GM18870 (cell line): ENCODE results near the gene TVP23C.
"Not testable (repeated sequence)": the region's sequence is repeated elsewhere in the genome, so short reads cannot be mapped to it uniquely, and the experiment has no call there.

Source experiments
- ATAC-seq: cut with Tn5 transposase; IDR thresholded peaks from one replicate; pipeline ENCODE4 v1.9.1; 2021; ENCODE audit warnings: moderate library complexity; ENCODE audit not compliant: unreplicated experiment

TVP23C gene

DNA sequence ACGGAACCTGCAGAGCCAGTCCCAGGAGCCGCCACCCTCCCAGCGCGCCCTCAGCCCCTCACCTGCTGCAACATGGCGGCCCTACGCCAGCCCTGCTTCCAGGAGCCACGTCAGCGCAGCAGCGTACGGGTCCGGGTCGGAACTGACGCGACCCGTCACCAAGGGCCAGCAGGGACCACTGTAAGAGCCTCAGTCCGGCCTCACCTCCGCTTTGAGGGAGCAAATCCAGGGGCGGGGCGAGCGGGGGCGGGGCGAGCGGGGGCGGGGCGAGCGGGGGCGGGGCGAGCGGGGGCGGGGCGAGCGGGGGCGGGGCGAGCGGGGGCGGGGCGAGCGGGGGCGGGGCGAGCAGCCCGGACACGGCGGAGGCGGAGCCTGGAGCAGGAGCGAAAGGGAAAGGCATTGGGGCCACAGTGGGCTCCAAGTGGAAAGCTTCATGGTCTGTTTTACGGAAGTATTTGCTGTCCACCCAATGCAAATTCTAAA lies at the start of gene TVP23C:
Gene TVP23C, minus strand, starts transcription at position 109 of the 483 bp plus-strand sequence. Its CDS starts 35 bp downstream, at position 74.
- not testable (repeated sequence) for ATAC-seq

DNA sequence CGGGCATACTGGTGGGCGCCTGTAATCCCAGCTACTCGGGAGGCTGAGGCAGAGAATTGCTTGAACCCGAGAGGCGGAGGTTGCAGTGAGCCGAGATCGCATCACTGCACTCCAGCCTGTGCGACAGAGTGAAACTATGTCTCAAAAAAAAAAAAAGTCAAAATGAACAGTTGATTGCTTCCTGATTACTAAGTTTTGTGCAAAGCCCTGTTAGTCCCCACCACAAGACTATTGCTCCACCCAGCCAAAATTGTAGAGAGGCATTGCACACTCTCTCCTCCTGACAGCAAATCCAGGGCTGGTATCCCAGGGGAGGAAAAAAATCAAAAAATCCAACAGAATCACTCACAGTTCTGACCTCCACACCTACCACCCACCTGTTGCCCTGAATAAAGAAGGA lies 29.7 kb upstream of the TVP23C start:
- not testable (repeated sequence) for ATAC-seq

DNA sequence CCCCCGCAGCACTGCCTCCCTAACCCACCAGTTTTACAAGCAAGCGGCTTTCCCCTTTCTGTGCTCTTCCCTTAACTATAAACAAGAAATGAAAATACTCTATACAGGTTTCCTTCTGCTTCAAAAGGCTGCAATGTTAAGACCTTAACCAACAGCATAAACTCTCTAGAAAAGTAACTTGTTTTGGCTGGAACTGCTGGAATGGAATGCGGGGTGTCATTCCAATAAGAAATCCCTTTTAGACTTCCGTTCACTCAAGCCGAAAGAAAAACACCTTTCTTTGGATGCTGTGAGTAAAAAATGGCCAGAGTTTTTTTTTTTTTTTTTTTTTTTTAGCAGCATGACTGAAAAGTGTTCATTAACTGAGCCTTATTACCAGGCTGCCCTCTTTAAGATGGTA lies 28.7 kb upstream of the TVP23C start:
- ATAC-seq = not testable (repeated sequence)

DNA sequence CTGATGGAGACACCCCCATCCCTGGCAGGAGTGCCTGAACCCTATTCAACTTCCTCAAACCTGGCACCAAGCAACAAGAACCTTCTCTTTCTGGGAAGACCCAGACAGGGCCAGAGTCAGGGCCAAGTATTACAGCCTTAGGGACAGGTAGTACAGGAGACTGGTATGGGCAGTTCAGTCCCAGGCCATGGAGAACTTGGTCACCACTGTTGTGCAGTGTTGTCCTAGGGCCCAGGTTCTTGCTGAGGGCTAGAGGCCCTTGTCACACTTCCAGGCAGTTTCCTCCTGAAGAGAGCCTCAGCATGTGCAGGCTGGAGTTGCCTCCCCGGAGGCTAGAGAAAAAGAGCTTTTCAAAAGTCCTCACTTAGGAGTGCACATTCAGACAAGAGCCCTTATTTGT lies 27.6 kb upstream of the TVP23C start:
- ATAC-seq = not testable (repeated sequence)

DNA sequence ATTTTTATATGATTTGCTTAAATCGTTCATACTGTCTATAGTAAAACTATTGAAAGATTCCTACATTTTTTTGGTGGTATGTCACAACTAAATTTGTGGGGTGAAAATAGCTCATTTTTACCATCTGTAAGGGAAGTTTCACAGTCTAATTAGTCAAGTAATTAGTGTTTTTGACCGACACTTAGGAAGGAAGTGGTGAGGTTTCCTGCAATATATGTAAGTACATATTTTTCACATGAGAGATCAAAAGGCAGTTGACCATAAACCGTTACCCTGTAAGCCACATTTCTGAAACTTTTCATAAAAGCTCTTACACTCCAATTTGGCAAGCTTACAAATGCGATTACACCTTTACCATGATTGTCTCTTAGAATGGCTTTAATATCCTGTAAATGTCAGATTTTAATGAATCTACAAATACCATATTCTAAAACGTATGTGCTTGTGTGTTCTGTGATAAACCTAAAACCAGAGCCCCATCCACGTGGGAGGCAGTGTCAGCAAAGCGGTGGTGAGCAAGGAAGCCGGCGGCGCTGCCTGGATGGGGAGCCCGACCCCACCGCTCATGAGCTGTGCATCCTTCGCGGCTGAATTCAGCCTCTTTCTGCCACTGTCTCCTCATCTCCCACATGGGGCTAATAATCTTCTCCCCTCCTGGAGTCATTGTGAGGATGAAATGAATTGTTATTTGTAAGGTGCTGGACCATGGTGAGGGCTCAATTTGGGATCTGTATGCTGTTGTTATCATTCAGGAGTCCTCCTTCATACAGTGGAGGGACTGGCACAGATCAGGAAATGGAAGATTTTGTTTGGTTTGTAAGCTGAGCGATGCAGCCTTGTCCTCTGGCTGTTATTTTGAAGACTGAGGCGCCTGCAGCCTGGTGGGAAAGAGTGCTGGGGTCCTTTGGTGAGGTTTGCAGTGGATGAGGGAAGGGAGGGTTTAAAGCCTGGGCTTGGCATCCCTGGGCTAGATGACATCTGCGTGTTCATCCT lies 26.6 kb upstream of the TVP23C start:
- peak; percentile 61 for ATAC-seq

DNA sequence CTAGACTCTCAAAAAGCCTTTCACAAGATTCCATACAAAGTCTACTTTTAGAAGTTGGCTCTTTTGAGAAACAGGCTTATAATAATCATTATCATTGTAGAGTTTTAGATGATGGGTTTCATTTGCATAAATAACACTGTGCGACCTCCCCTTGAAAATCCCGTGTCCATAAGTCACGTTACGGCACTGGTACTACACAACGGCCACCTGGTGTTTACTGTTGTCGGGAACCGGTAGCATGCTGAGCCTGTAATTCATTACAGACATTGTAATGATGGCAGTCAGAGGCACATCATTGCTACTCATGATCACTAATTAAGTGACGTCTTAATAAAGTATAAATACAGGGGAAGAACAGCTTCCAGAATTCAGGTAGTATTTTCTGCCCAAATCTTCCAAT lies 24.7 kb upstream of the TVP23C start:
- ATAC-seq = not testable (repeated sequence)

DNA sequence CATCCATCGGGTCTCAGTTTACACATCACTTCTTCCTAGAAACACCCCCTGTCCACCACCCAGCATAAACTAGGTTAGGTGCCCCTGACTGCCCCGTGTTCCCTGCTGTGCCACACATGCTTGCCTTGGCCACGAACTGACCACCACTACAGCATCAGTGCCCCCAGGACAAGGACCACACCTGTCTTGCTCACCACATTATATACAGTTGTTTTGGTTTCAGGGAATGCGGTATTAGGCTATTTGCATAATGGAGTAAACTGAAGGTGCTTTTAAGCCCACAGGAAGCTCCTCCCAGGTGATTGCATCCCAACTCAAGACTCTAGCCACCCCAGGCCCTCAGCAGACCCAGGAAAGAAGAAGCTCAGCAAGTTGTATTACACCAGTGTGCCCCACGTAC lies 20.0 kb upstream of the TVP23C start:
- ATAC-seq = not testable (repeated sequence)

DNA sequence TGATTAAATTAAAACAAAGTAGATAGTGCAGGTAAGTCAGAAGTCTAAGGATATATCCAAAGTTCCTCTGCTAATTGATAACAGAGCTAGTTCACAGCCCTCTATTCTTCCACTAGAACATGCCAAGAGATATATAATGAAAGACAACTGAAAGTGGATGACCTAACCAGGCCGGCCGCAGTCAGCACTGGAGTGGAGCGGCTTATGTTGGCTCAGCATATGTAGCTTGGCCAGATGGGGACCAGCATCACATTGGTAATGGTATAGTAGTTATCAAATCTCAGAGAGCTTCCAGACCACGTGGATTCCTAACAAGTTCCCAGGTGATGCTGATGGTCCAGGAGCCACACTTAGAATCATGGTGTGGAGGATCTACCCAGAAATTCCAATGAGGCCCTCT lies 18.2 kb upstream of the TVP23C start:
- not testable (repeated sequence) for ATAC-seq

DNA sequence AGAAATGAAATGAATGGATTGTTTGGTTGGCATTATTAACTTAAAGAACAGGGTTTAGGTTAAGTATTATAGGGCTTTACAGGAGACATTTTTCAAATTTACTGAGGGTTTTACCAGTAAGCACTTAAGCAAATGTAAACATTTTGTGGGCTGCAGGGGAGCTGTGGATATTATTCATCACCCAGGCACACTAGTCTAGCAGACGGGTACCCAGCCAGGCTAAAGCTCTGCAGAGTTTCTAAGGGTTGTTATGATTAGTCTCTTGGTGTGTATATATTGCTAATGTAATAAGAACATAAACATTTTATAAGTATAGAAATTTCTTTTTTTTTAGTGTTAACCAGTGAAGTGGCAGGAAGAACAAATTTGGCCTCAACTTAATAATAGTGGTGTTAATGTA lies 13.6 kb upstream of the TVP23C start:
- ATAC-seq = not testable (repeated sequence)

DNA sequence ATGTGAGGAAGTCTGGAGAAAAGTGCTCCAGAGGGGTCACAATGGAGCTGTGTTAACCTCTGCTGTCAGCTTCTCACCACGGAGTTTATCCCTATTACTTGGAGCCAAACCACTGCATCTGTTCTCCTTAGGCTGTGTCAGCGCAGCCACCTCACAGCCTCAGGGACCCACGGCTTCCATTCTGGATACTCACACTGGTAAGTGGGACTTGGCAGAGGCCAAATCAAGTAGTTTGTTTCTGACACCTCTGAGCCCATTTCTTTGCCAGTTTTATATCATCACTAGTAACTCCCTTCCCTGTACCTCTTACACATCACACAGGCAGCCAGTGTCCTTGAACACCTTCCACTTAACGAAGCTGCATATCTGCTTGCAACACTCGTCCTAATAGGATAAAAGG lies 11.4 kb upstream of the TVP23C start:
- not testable (repeated sequence) for ATAC-seq

DNA sequence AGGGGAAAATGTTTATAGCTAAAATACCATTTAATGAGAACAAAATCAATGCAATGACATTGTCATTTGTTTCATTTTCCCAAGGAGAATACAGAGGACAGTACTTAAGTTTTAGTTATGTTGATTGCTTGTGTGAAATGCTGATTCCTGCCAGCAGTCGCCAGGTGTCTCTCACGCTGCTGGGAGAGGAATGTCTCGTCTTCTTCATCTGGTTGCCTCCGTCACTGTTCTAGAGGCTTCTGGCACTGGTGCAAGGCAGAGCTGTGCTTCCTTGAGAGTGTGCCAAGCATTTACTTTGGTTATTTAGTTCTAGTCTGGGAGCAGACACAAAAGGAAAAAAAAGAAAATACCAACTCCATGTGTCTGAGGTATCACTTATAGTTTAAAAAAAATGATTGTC lies 10.6 kb upstream of the TVP23C start:
- not testable (repeated sequence) for ATAC-seq

DNA sequence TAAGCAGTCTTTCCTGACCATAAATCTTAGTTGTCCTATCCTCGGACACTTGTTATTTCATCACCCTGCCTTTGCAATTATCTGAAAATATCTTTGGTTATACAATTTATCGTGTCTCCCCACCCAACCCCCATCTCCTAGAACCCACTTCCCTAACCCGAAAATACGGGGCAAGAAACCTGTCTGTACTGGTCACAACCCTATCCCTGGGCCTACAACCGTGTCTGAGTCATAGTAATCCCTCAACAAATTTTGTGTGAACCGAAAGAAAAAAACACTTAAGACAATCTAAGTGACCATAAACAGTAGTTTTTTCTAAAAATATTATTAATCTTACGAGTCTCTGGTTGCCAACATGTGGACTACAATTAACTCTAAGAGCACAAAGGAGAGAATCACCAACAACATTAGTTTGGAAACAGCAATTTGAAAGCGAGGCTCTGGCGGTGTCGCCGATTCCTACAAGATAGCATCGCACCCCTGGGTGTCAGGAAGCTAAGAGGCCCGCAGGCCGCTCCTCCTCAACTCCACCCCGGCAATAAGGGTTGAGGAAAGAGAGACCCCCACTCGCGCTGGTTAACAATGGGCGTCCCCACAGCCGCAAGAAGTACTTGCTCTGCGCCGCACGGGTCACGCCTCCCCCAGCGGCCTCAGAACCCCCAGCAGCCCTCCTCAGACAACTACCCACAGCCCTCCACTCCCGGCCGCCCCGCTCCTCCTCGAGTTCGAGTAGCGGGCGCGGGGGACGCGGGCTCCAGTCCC lies 489 bp downstream of the TVP23C start:
- not testable (repeated sequence) for ATAC-seq

DNA sequence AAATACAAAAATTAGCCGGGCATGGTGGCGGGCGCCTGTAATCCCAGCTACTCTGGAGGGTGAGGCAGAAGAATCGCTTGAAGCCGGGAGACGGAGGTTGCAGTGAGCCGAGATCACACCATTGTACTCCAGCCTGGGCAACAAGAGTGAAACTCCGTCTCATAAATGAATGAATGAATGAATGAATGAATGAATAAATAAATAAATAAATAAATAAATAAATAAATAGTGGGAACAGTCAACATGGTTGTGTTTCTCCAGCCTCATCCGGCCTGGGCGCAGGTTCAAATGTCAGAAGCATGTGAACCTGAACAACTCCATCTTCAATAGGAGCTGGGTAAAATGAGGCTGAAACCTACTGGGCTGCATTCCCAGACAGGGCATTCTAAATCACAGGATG lies 1.8 kb downstream of the TVP23C start:
- not testable (repeated sequence) for ATAC-seq

DNA sequence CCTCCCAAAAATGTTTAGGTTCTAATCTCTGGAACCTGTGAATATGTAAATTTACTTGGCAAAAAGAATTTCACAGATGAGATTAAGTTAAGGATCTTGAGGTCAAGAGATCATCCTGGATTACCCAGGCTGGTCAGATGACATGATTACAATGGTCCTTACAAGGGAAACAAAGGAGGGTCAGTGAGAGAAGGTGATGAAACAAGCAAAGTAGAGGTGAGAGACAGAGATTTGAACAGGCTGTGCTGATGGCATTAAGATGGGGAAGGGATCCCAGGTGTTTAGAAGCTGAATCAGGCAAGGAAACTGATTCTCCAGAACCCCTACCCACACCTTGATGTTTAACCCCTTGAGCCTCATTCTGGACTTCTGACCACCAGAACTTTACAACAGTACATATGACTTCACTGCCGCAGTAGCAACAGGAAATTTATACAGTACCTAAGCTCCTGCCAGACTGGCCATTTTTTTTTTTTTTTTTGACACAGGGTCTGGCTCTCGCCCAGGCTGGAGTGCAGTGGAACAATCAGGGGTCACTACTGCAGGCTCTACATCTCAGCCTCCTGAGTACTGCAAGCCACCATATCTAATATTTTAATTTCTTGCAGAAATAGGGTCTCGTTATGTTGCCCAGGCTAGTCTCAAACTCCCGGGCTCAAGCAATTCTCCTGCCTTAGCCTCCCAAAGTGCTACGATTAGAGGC lies 4.7 kb downstream of the TVP23C start:
- not testable (repeated sequence) for ATAC-seq

DNA sequence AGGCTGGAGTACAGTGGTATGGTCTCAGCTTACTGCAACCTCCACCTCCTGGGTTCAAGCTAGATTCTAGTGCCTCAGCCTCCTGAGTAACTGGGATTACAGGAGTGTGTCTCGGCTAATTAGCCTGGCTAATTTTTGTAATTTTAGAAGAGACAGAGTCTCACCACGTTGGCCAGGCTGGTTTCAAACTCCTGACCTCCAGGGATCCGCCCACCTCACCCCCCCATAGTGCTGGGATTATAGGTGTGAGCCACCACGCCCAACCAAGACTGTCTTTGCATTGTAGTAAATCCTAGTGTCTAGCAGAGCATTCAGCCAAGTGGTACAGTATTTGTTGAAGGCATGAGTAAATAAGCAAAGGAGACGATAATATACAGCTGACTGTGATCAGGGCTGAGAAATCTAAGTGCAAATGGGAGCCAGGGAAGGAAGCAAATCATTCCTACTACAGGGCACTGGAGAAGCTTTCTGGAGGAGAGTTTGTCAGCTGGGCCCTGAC lies 5.9 kb downstream of the TVP23C start:
- ATAC-seq = not testable (repeated sequence)

DNA sequence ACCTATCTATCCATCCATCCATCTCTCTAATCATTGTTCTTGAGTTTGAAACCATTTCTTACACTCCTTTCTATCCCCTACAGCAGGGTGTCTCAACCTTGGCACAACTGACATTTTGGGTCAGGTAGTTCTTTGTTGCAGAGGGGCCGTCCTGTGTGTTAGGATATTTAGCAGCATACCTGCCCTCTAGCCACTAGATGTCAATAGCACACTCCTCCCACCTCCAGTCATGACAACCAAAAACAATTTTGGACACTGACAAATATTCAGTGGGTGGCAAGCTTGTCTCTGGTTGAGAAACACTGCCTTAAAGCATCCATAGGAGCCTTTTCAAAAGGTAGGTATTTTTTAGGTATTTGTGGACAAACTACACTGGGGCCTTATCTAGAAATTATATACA lies 10.4 kb downstream of the TVP23C start:
- ATAC-seq = not testable (repeated sequence)

DNA sequence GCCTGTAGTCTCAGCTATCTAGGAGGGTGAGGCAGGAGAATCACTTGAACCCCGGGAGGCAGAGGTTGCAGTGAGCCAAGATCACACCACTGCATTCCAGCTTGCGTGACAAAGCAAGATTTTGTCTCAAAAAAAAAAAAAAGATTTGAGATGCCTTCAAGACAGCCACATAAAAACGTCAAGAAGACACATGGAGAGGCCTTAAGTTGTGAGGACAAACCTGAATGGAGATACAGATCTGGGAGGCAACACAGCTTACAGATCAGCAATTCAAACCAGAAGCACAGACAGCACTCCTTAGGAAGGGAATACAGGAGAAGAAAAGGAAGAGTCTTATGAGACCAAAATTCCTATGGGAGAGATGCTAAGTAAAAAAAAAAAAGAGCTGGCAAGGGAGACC lies 13.7 kb downstream of the TVP23C start:
- not testable (repeated sequence) for ATAC-seq

DNA sequence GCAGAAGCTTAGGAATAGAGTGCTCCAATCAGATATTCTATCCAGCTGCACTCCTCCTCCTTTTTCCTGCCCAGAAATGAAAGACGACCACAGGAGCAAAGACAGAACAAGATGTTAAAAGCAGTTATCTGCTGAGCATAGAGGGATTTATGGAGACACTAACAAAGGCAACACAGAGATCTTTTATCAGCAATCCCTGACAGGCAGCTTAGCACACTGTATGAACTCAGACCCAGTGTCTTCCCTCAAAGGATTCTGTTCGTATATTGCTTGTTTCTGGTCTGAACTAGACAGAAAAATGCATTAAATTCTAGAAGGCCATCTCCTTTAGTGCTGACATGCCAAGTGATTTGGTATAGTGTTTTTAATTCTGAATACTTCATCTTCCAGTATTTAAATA lies 16.7 kb downstream of the TVP23C start:
- ATAC-seq = not testable (repeated sequence)

DNA sequence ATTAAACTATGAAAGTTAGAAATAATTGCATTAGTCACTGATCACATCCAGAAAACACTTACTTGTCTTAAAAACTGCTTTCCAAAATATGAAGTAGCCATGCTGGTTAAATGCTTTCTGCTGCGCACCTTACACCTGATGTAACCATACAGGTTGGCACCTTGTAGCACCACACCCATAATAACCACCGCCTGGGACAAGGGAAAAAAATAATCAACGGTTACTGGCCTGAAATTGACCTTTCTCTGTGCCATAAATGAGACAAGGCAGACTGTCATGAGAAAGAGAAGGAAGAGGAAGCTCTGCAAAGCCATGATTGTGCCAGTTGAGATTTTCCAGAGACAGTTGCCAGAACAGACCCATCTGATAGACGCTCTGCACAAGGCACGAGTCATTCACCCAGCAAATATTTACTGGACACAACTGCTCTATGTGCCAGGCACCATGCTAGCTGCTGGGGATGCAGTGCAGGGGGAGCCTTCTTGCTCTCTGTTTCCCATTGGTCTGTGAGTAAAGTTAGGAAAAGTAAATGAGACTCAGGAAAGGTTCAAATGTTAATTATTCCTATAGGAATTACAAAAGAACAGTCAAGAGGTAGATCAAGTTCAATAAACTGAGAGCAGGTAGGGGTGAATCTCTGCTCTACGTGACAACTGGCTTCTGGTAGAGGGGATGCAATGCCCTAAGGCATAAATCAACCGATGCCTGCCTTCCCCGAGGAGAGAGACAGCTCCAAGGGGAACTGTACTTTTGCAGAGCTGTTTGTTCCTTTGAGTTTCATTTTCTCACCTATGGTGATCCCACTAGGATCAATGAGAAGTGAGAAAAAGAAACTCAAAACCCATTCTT lies 22.7 kb downstream of the TVP23C start:
- ATAC-seq = not testable (repeated sequence)

DNA sequence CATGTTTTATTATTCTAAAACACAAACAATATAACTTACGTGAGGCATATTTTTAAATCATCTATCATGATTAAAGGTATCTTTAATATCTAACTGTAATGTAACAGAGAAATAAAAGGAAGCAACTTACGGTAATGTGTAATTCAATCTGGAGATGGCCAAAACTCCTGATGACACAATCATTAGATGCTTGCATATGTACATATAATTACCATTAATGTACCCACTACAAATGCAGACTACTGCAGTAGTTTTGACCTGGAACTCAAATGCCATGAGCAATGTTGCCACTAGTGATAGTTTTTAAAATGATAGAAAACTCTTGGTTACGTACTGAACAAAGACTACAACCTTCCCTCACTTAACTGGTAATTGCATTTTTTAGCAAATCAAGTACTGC lies 30.2 kb downstream of the TVP23C start:
- ATAC-seq = not testable (repeated sequence)
